HEK293 (cell line): ENCODE results near the gene CMIP.

ENCODE experiments used
- SETDB1 ChIP-seq: IDR thresholded peaks from one replicate; pipeline ENCODE4 v1.6.1; 2017; ENCODE audit warnings: mild to moderate bottlenecking, low read length, moderate library complexity, mixed read lengths; ENCODE audit not compliant: insufficient read length
- SP3 ChIP-seq: fragments of 450-650 bp; formaldehyde crosslinking; IDR thresholded peaks from 2 replicates; pipeline ENCODE4 v1.5.1; 2016; ENCODE audit warnings: missing biosample characterization, missing genetic modification characterization
- ZNF132 ChIP-seq: fragments of 450-650 bp; formaldehyde crosslinking; IDR thresholded peaks from 2 replicates; pipeline ENCODE4 v1.5.1; 2017; ENCODE audit warnings: missing biosample characterization, missing genetic modification characterization, borderline replicate concordance
- ZNF274 ChIP-seq, 2 experiments: fragments of 200-500 bp in 1 of 2; fragments of 450-650 bp in 1 of 2; sonication (Bioruptor generic) in 1 of 2; formaldehyde crosslinking in 1 of 2; IDR thresholded peaks; 2 replicates each; pipeline versions ENCODE4 v1.5.1 to v1.6.1; 2014 to 2016; ENCODE audit warnings: borderline replicate concordance in 1 of 2, inconsistent platforms in 1 of 2, low read length in 1 of 2, missing biosample characterization in 1 of 2, missing genetic modification characterization in 1 of 2
- ZNF600 ChIP-seq: fragments of 450-650 bp; formaldehyde crosslinking; IDR thresholded peaks from 2 replicates; pipeline ENCODE4 v1.5.1; 2016; ENCODE audit warnings: missing biosample characterization, missing genetic modification characterization
- ZNF707 ChIP-seq: fragments of 450-650 bp; formaldehyde crosslinking; IDR thresholded peaks from 2 replicates; pipeline ENCODE4 v1.5.1; 2016; ENCODE audit warnings: missing biosample characterization, missing genetic modification characterization
- TF ChIP-seq, protein P1 (sequence below): fragments of 450-650 bp; formaldehyde crosslinking; IDR thresholded peaks from 2 replicates; pipeline ENCODE4 v1.5.1; 2016; ENCODE audit warnings: missing biosample characterization, missing genetic modification characterization
- TF ChIP-seq, protein P2 (sequence below): fragments of 450-650 bp; formaldehyde crosslinking; IDR thresholded peaks from 2 replicates; pipeline ENCODE4 v1.5.1; 2016; ENCODE audit warnings: missing biosample characterization, missing genetic modification characterization
- TF ChIP-seq, protein P3 (sequence below): IDR thresholded peaks from 2 replicates; pipeline ENCODE4 v1.6.1; 2011; ENCODE audit warnings: mild to moderate bottlenecking, low read depth, low read length, borderline replicate concordance

DNA sequence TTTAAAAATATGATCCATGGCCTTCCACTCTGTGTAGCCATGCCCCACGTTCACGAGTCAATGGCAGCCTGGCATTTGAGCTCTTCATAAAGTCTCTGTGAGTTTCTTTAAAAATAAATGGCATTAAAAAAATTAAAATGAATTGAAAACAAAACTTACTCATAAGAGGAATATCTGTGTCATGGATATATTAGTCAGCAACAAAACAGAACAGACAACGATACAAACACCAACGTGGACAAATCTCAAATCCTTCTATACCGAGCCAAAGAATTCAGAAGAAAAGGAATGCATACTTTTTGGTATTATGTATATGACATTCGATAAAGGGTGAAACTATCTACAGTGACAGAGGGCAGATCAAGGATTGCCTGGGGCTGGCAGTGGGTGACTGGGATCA lies 8.2 kb upstream of the CMIP start:
- TF ChIP-seq, protein P1, sequence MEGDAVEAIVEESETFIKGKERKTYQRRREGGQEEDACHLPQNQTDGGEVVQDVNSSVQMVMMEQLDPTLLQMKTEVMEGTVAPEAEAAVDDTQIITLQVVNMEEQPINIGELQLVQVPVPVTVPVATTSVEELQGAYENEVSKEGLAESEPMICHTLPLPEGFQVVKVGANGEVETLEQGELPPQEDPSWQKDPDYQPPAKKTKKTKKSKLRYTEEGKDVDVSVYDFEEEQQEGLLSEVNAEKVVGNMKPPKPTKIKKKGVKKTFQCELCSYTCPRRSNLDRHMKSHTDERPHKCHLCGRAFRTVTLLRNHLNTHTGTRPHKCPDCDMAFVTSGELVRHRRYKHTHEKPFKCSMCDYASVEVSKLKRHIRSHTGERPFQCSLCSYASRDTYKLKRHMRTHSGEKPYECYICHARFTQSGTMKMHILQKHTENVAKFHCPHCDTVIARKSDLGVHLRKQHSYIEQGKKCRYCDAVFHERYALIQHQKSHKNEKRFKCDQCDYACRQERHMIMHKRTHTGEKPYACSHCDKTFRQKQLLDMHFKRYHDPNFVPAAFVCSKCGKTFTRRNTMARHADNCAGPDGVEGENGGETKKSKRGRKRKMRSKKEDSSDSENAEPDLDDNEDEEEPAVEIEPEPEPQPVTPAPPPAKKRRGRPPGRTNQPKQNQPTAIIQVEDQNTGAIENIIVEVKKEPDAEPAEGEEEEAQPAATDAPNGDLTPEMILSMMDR: no peak
- TF ChIP-seq SP3 (tag by site-specific recombination) (no peak), ZNF707 (tag by site-specific recombination) (no peak), ZNF274 (IDR thresholded peaks at IDR 0.05; ENCODE audit: low read length) (no peak), ZNF274 (tag by site-specific recombination; IDR thresholded peaks at IDR 0.05; ENCODE audit: borderline replicate concordance) (no peak), ZNF132 (tag by site-specific recombination) (no peak), SETDB1 (no peak), ZNF600 (tag by site-specific recombination) (no peak)
- TF ChIP-seq, protein P2, sequence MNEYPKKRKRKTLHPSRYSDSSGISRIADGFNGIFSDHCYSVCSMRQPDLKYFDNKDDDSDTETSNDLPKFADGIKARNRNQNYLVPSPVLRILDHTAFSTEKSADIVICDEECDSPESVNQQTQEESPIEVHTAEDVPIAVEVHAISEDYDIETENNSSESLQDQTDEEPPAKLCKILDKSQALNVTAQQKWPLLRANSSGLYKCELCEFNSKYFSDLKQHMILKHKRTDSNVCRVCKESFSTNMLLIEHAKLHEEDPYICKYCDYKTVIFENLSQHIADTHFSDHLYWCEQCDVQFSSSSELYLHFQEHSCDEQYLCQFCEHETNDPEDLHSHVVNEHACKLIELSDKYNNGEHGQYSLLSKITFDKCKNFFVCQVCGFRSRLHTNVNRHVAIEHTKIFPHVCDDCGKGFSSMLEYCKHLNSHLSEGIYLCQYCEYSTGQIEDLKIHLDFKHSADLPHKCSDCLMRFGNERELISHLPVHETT (tag by site-specific recombination): no peak
- TF ChIP-seq, protein P3, sequence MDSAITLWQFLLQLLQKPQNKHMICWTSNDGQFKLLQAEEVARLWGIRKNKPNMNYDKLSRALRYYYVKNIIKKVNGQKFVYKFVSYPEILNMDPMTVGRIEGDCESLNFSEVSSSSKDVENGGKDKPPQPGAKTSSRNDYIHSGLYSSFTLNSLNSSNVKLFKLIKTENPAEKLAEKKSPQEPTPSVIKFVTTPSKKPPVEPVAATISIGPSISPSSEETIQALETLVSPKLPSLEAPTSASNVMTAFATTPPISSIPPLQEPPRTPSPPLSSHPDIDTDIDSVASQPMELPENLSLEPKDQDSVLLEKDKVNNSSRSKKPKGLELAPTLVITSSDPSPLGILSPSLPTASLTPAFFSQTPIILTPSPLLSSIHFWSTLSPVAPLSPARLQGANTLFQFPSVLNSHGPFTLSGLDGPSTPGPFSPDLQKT: no peak
